Left lobe of liver (tissue), 2 donors: ENCODE results near the gene NOP9. TPM values are rescaled to one million over a fixed set of nuclear protein-coding genes. Genes with fewer than 3 reads are reported as not detected.

Experiments used
- ATAC-seq: fragments of 200-7000 bp; cut with Tn5 transposase; one replicate; pipeline ENCODE4 v1.9.1; 2020; ENCODE audit warnings: mild to moderate bottlenecking, moderate library complexity
- DNase-seq: peaks from one replicate; pipeline ENCODE4 v3.0.0-alpha.2; 2020; ENCODE audit warnings: low spot score
- total RNA-seq: library from RNA; stranded (reverse); gene quantifications from one replicate; pipeline ENCODE4 v1.2.1, GENCODE V29; 2021
- donor health status: DM: no; HTN: no; CAD: no; lungs with moderate emphysema.
- donor health status: DM: no; HTN: yes; CAD: no.

Gene NOP9
- total RNA-seq, 1 donor from 2014 or later, result 17.2 TPM

DNA sequence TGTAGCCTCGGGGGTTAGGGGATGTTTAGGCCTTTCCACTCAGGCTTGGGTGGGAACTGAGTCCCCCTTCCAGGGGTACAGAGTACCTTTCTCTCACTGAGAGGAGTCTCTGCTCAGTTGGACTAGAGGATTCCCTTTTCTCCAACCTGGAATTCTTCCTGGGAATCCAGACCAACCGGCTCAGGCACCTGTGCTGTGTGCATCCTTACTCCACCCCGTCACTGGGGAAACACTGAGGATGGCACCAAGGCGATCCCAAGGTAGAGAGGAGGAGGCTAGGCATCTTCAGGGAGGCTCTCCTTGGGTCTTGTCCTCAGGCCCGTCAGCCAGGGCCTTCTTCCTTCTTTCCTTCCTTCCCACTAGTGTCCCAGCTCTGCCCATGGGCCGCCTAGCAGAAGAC, 35.8 kb upstream of the NOP9 start:
- DNase-seq (no peak), ATAC-seq (no peak)

DNA sequence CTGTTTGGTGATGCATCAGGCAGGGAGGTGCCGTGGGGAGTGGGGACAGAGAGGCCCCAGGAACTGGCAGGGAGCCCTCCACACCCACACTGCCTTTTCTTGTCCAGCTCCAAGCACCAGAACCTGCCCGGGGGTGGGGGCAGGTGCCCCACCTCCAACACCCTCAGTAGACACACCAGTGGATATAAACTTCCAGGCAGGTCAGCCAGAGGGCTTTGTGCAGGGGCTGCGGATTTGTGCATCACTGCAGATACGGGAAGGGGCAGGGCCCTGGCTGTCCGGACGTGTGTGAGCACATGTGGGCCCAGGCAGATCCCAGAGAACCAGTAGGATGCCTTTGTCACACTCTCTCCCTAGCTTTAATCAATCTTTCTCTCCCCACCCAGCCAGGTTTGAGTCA, 35.4 kb upstream of the NOP9 start:
- no peak for DNase-seq
- no peak for ATAC-seq

DNA sequence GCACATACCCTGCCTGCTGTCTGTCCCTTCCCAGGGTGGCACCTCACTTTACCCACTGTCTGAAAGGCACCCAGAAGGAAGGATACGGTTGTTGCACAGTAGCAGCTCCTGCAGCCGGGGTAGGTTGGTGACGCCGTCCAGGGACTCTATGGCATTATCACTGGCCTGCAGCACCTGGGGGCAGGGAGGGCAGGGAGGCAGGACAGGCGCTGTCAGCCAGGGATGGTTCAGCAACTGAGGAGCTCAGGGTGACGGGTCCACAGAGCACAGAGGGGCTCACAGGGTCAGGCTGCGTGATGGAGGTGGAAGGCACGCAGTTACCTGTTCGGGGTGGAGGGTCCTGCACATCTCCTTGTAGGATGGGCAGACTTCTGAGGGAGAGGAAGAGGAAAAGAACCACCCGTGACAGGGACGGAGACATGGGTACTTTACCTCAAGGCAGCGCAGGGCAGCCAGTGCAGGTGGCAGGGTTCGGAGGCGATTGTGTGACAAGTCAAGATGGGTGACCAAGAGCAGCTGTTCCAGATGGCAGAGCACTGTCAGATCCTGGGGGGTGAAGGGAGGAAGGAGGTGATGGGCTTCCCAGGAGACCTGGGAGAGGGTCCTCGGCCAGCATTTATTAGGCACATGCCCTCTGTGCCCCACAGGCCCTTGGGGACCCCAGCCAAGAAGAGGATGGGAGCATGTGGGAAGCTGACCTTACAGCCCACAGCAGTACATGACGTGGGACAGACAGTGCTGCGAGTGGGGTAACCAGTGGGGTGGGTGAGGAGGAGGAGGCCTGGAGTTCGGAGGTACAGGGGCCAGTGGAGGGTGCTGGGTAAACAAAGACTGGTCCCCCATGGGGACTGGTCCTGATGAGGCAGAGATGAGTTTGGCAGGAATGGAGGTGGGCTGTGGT, 33.1 kb upstream of the NOP9 start:
- ATAC-seq (no peak), DNase-seq (no peak)

DNA sequence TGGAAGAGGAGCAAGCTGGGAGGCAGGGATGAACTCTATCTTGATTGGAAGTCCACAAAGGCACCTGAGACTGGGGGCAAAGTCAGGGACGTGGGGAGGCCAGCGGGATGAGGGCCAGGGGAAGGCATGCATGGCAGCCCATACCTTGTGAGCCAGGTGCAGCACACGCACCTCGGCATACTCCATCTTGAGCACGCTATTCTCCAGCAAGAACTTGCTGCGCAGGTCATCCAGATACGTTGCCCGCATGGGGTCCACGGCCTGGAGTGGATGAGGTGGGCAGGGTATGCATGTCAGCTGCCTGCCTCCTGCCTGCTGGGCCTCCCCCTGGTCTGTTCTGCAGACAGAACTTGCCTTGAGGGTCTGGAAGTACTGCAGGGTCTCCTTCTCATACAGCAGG, 32.1 kb upstream of the NOP9 start:
- ATAC-seq (no peak), DNase-seq (no peak)

DNA sequence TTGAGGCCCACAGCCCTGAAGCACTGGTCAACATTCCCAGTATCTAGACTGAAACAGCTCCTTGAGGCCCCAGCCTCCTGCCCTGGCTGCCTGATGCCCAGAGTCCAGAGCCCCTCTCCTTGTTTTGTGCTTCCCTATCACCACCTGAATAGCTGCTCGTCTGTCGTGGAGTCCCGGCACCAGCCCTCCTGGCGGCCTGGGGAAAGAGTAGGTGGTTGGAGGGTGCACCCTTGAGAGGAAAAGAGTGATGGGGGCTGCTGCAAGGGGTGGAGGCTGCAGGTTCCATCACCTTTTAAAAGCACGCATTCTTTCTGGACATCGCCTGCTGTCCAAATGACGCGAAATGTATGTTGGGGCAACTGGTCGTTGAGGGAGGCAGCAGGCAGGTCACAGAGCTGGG, 31.4 kb upstream of the NOP9 start:
- no peak for DNase-seq

DNA sequence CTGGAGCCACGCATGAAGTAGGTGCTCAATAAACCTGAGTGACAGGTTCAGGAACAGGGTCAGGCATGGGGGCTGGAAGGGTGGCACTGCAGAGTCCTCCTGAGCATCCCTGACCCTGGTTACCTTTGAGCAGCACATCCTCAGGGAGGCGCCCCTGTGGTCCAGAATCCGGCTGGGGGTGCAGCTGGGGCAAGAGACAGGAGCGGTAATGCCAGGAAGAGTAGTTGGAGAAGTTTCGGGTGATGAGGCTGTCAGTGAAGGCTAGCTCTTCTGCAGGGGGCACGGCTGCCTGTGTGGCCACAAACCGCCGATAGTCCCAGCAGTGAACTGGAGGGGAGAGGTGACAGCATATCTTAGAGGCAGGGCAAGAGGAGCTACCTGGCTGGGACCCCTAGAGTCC, 30.3 kb upstream of the NOP9 start:
- no peak for ATAC-seq
- DNase-seq, result no peak

More for the DNA sequence above, 31.4 kb upstream of the NOP9 start:
- ATAC-seq, result no peak

DNA sequence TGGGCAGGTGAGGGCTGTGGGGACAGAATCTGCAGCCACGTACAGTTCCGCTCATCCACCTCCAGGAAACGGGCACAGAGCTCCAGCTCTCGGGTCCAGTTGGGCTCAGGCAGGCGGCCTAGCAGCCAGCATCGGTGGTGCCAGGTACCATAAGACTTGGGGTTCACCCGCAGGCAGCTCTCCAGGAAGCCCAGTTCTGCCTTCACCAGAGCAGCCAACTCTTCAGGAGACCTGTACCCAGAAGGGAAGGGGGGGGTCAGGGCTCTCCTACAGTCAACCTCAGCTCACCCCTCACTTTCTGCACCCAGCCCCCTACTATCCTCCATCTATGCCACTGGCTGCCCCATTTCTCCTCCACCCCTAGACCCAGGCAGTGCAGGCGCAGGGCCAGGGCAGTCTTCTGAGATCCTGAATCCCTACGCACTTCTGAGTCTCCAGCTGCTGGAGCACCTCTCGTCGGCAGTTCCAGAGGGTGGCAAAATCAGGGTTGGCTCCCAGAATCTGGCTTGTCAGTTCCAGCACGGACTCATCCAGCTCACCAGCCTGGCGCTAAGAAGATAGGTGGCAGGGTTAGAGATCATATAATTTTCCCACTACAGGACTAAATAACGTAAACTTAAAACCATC, 29.6 kb upstream of the NOP9 start:
- ATAC-seq (no peak), DNase-seq (no peak)

DNA sequence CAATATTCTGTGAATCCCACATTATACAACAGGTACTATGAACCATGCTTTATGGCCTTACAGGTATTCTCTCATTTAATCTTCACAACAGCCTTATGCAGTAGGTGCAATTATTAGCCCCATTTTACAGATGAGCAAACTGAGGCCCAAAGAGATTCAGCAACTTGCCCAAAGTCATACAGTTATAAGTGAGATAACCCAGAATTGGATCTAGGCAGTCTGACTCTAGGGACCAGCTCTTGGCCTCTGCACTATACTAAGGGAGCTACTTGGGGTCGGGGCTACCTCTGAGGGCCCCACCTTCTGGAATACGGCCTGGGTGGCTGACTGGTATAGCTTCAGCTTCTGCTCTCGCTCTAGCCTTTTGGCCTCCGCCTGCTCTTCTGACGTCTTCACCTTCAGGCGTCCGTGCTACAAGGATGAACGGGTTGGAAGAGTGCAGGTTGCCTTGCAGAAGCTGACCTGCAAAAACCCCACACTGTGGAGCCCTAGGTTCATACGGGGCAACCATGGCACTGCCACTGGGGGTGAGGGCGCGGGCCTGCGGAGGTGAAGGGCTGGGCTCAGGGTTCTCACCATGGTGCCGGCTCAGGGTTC, 29.0 kb upstream of the NOP9 start:
- DNase-seq (no peak), ATAC-seq (peak; percentile 24)

DNA sequence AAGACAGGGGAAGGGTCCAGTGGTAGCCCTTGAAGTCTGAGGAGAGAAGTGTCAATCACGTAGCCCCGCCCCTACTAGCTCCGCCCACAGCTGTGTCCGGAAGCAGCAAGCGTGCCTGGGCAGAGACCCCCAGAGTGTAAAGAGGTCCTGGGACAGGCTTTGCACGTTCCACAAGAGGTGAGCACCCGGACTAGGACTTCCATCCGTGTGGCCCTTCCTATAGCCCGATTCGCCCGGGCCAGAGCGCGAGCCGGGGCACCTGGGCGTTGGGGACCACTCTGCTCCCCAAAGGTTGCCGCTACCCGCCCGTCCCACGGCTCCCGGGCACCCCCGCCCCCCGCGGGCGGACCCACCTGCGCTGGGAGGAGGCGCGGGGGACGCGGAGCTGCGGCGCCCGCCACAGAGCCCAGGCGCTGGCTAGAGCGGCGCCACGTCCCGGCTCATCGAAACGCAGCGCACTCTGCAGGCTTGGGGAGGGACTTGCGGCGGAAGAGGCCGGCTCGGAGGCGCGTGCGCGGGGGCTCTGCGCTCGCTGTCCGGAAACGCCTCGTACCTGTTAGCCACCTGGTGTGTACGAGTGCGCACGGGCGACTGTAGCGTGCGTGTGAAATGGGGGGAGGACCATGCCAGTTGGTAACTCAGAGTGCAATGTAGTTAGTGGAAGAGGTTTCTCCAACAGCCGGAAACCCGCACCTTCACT, 28.4 kb upstream of the NOP9 start, which contains the start of gene RABGGTA:
RABGGTA (minus strand) TSS at position 464 of the 700 bp plus-strand sequence. CDS start 482 bp downstream, outside the sequence.
- ATAC-seq (peak; percentile 94), DNase-seq (peak; percentile 88)

DNA sequence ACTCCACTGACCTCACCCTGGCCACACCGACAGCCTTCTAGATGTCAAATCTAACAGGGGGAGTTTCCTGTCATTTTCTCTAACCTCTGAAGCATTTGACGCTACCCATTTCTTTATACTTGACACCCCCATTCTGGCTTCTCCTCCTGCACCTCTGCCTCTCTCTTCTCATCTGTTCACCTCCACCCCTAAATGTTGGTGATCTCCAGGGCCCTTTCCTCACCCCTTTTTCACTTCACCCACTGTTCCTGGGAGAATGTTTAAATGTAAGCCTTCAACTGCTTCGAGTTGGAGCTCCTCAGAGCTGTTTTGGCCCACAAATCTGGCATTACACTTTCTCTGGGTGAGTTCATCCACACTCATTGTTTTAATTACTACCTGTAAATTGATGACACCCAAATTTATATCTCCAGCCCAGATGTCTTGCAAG, 27.8 kb upstream of the NOP9 start:
- DNase-seq (no peak), ATAC-seq (no peak)

DNA sequence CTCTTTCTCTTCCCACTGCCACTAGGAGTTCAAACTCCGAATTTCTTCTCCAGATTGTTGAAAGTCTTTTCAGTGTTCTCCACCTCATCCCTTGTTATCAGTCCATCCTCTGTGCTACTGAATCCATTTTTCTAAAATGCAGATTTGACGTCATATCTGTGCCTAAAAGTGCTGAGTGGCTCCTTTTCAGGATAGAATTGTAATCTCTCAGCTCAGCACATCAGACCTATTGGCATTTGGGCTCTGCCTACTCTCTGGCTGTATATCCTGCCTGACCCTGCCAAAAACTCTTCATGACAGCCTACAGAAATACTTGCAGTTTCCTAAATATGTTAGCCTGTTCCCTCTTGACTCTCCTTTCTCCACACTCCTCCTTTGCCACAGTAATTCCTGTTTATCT, 27.2 kb upstream of the NOP9 start:
- DNase-seq (no peak), ATAC-seq (no peak)

DNA sequence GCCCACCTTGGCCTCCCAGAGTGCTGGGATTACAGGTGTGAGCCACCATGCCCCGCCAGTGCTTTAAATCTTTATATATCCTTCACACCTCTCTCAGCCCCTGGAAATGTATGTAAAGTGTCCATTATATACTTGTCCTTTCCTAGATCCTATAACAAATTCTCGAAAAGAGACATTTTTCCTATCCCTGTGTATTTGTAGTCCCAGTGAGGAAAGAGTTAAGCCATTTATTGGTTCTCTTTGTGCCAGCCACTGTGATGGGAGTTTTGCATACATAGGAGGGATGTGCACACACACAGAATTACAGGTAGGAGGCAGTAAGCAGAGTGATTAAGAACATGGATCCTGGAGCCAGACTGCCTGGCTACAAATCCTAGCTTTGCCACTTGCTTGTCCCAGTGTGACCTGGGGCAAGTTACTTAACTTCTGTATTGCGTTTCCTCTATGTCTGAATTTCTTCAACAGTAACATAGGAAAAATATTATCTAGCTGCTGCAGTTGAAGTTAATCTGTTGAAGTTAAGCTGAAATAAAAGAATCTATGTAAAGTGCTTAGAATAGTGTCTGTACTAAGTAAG, 26.1 kb upstream of the NOP9 start:
- no peak for DNase-seq
- ATAC-seq, result peak; percentile 54

DNA sequence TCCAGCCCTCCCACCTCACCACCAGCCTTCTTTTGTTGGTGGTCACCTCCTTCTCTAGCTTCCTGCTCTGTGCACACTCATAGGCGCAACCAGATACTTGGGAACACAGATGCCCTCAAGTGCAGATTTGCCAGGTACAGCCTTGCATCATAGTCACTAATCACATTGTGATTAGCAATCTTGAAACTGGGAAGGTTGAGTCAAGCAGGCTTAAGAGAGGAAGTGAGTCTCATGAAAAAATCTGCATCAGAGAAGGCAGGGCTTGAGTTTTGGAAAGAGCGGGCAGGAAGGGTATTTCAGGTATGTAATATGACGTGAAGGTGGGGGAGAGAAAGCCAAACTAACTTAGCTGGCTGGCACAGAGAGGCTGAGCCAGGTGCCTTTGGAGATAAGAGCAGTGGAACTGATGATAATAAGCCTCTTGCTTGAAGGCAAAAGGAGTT, 25.5 kb upstream of the NOP9 start:
- ATAC-seq (no peak), DNase-seq (no peak)

DNA sequence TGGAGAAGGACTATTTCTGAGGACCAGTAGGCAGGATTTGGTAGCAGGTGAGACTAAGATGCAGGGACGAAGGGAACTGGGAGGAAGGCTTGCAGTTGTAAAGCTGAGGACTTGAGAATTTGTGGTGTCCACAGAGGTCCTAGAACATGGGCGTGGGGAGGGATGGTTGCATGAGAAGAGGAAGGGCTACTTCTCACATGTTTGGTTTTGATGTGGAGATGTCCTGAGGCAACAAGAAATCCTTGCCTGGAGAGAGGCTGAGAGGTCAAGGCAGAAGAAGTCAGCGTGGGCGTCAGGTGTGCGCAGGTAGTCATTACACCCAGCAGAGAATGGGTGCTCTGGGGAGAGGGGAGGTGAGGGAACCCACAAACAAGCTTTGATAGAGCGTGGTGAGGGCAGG, 22.6 kb upstream of the NOP9 start:
- DNase-seq (no peak), ATAC-seq (no peak)

DNA sequence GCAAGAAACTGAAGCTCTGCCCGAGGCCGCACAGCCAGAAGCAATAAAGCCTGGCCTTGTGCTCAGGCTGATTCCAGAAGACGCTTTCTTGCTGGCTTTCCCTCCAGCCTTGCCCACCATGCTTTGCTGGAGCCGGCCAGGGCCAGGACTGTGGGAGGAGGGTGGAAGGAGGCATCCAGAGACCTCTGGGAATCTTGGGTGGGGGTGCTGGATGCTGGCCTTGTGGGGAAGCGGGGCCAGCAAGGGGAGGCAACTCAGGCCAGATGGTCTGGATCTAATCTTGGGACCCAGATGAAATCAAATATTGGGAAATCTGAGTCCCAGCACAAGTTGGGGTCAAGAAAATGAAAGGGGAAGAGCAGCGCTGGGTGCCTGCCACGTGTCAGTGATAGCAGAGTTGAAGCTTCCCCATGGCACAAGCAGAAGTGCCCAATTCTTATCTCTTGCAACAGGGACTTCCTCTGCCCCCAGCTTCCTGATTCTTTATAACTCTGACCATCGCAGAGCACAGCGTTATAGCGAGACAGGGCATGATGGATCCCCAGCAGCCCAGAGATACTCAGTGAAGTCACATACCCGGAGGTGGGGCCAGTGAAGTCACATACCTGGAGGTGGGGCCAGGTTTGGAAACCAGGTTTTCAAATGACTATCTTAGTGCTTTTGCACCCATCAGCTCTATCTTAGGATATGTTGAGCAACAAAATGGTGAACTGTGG, 21.9 kb upstream of the NOP9 start:
- no peak for ATAC-seq
- no peak for DNase-seq

DNA sequence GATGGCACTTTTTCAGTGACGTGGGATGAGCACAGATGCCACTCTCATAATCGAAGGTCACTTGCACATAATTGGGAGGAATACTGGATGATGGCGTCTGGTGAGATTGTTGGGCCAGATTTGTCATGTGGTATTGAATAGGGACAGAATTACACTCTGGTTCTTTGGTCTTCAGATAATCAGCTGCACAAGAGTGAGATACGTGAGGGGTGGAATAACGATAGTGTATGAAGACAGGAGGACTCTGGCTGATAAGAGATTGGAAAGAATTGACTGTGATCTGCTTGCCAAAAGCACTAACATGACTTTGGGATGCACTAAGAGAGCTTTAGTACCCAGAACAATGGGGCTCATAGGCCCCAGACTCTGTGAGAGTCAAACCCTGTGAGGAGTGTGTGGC, 21.2 kb upstream of the NOP9 start:
- DNase-seq, result no peak
- no peak for ATAC-seq

DNA sequence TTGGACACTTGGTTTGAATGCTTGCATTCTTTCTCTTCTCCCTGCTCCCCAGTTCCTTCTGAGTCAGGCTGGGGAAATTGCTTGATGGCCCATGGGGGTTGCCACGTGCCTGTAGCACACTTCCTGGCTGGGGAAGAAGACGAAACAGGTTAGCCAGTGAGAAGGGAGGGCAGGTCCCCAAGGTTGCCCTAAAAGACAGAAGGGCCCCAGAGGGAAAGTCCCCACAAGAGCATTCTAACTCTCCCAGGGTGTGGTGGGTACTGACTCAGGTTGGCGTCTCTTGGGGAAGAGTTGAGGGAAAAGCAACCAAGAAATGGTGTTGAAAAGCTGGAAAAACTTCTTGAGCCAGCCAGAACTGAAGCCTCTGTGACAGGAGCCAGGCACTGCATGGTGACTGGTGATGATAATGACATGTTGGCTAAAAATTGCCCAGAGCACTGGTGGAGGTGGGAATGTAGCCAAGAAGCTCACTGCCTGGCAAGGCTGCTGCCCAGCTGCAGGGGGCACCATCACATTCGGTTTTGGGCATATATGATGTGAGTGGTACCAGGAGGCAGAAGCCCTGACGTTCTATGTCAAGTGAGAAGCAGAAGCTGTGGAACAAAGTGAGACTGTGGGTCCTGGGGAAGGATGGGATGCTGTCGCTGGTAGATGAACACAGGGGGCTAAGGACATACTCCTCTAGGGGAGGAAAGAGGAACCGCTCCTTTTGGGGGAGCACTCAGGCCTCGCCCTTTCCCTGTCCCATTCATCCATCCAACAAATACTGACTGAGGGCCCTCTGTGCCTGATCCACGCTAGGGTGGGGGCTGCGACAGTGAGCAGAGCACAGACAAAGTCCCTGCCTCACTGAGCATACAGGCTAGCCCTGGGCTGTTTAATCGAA, 20.1 kb upstream of the NOP9 start:
- DNase-seq (no peak), ATAC-seq (peak; percentile 65)

DNA sequence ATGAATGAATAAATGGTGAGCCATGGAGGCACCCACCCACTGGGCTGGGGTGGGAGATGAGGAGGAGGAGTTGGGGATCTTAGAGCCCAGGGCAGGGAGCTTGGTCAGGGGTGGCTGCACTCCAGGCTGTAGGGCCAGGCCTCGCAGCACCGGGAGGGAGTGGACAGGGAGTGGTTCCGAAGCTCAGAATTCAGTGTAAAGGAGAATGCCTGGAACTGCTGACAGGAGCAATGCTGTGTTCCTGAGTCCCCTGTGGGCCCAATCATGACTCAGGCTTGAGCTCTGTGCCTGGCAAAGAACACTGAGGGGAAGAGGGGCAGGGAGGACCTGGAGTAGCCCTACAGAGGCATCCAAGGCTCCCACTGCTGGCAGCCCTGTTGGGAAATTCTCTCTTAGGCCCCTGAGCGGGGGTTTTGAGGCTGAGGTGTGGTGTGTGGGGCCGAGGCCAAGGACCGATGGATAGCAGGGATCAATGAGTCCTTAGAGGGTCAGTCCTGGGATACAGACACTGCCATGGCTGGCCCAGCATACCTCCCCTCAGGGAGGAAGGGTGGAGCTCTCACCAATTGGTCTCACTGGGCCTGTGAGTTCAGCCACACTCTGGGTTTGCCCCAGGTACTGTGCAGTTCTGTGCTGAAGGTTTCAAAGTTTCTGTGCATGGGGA, 18.7 kb upstream of the NOP9 start:
- ATAC-seq, result no peak
- DNase-seq, result no peak

DNA sequence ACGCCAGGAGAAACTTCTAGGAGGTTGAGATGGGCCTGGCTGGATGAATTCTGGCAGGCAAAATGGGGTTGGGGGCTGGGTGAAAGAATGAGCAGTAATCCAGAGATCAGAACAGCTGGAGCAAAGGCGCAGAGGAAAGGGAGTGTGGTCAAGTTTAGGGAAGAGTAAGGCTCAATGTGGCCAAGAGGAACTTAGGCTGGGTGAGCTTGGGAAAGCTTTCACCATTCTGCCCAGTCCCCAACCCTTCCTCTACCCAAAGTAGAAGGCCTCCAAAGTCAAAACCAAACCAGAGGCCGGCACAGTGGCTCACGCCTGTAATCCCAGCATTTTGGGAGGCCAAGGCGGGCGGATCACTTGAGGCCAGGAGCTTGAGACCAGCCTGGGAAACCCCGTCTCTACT, 18.0 kb upstream of the NOP9 start:
- ATAC-seq (no peak), DNase-seq (no peak)
